HG02840 (cell line): ENCODE data around the gene SUPT3H.

Source experiments
- ATAC-seq: cut with Tn5 transposase; IDR thresholded peaks from one replicate; pipeline ENCODE4 v1.9.1; 2021; ENCODE audit warnings: mild to moderate bottlenecking, moderate library complexity, moderate number of reproducible peaks; ENCODE audit not compliant: unreplicated experiment, low FRiP score

Gene SUPT3H

GRCh38 chr6:45026003-45026516, 351.7 kb downstream of the SUPT3H start:
- ATAC-seq: no peak

DNA sequence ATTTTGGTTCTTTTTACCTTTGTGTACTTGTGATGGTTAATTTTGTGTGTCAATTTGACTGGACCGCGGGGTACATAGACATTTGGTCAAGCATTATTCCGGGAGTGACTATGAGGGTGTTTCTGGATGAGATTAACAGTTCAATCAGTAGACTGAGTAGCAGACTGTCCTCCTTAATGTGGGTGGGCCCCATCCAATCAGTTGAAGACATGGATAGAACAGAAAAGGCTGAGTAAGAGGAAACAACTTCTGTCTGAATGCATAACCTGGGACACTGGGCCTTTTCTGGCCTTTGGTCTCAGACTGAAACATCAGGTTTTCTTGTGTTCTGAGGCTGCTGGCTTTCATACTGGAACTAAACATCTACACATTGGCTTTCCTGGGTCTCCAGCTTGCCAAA, 353.1 kb downstream of the SUPT3H start:
- no peak for ATAC-seq

DNA sequence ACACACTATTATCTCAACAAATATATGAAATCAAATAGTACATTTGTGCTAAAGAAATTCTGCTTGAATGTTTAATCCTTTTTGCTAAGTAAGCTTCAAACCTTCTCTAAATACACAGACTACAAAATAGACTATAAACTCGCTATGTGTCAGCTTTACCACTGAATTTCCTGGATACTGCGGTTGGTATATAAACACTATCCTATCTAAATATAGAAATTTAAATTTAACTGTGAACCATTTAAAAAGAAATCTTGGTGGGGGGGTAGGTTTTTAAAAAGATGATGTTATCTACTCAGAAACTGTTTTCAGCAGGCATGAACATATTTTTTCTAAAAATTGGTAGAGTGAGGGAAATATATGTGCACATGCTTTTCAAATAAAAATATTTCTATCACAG, 356.1 kb downstream of the SUPT3H start:
- no peak for ATAC-seq

DNA sequence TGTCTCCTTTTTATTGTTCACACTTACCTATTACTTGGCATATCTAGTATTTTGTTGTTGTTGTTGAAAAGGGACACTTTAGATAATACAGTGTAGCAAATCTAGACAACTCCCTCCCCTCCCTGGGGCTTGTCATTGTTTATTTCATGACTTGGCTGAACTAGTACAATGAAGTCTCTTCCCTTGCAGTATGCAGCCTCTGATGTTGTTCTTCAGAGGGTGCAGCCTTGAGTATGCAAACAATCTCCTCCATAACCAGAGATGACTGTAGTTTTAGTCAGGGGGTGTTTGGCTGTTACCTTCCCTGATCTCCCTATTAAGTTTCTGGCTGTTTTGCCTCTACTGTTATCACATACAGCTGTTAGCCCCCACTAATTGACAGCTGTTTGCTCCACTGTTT, 365.0 kb downstream of the SUPT3H start:
- no peak for ATAC-seq

- ATAC-seq: no peak
These were observed 368.2 kb downstream of the SUPT3H start for GRCh38 chr6:45009576-45009975.

DNA sequence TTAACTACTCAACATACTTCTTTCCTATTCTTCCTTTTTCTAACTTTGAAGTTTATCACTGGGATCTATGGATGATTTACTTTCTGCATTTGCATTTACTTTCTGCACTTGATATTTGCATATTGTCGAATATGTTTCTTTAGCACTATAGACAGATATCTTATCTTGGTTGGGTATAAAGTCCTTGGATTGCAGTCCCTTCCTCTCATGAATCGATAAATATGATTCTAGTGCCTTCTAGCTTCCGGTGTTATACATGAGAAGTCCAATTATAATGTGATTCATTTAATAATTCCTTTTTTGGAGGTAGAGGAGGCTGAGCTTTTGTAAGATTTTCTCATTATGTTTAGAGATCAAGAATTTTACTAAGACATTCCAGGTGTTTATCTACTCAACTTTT, 370.8 kb downstream of the SUPT3H start:
- ATAC-seq: no peak

DNA sequence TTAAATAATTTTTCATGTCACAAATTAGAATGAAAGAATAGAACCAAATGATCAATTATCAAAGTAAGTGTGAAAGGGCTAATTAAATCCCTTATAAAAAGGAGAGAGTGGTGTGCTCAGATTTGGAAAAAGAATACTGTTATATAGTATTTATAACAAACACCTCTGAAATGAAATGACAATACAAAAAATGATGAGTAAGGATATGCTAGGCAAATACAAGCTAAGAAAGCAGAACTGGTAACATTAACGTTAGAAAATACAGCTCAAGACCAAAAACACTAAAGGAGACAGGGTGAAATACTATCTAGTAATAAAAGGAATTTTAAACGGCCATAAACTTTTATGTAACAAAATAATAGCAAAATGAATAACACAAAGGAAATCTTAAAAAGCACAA, 373.8 kb downstream of the SUPT3H start:
- ATAC-seq: no peak

- no peak for ATAC-seq
These were observed 374.3 kb downstream of the SUPT3H start for GRCh38 chr6:45003387-45003786.

GRCh38 chr6:45002390-45003105, 375.2 kb downstream of the SUPT3H start:
- ATAC-seq: no peak

GRCh38 chr6:45001663-45002062, 376.1 kb downstream of the SUPT3H start:
- ATAC-seq: peak; percentile 93

DNA sequence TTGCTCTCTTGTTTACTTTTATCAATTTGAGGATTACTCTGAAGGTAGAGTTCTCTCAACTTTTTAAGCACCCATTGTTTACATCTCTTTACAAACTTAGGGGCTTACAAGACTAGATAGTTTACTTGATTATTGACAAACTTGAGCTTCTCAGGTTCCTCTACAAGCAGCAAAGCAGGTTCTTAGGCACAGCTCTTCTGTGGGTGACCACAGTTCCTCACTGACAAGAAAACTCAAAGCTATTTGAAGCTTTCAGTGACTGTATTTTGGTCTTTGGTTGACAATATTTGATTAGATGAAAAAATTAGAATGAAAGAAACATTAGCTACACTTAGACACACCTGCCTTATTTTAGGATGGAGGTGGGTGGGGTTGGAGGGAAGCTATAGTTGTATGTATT, 376.9 kb downstream of the SUPT3H start:
- ATAC-seq: no peak

DNA sequence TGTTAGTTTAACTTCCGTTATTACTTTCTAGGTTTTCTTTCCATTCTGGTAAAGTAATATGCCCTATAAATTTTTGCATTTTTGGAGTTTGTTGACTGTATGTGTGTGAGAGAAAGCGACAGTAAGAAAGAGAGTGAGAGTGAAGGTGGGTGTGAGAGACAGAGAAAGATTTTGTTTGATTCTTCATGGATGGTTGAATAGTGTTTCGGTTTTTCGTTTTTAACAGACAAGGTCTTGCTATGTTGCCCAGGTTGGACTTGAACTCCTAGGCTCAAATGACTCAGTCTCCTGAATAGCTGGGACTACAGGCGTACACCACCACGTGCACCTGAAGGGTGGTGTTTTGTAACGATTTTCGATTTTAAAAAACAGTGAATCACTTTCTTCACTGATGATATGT, 378.7 kb downstream of the SUPT3H start:
- no peak for ATAC-seq

- no peak for ATAC-seq
These were observed 382.1 kb downstream of the SUPT3H start for GRCh38 chr6:44995486-44996132.

DNA sequence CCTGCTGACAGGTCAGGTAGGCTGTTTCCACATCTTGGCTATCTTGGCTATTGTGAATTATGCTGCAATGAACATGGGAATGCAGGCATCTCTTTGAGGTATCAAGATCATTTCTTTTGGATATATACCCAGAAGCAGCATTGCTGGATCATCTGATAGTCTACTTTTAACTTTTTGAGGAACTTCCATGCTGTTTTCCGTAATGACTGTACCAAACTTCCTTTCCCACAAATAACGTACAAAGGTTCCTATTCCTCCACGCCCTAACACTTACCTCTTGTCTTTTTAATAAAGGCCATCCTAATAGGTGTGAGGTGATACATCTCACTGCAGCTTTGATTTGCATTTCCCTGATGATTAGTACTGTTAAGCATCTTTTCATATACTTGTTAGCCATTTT, 388.3 kb downstream of the SUPT3H start:
- ATAC-seq: no peak

DNA sequence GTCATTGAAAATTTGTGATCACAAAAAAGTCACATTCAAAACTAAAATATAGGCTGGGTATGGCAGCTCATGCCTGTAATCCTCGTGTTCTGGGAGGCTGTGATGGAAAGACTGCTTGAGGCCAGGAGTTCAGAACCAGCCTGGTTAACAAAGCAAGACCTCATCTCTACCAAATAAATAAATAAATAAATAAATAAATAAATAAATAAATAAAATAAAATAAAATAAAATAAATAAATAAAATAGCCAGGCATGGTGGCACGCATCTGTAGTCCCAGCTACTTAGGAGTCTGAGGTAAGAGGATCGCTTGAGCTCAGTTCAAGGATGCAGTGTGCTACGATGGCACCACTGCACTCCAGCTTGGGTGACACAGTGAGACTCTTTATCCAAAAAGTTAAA, 392.7 kb downstream of the SUPT3H start:
- ATAC-seq: no peak

- ATAC-seq: no peak
These were observed 394.0 kb downstream of the SUPT3H start for GRCh38 chr6:44983467-44984365.

GRCh38 chr6:44980841-44981240, 396.9 kb downstream of the SUPT3H start:
- no peak for ATAC-seq

- ATAC-seq: no peak
These were observed 400.8 kb downstream of the SUPT3H start for GRCh38 chr6:44976677-44977641.

DNA sequence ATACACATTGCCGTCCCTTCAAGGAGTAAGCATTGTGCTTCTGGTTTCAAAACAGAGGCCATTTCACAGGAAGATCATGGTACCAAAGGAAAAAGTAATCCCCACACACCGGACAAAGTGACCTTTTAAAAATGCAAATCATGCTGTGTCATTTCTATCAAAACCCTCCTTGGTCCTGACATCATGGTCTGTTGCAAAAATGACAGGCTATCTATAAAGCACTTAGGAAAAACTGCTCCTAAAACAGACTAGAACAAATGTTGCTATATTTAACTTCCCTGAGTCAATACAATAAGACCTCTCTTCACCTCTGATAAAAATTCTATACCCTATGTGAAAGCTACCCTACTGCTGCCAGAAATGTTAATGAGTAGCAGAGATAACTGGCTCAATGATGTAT, 403.2 kb downstream of the SUPT3H start:
- no peak for ATAC-seq

- ATAC-seq: no peak
These were observed 405.0 kb downstream of the SUPT3H start for GRCh38 chr6:44972709-44973108.
